Measurements from ENCODE around the gene FRMPD2.
A peak's percentile ranks its signal among the peaks of the same experiment; 100 is the strongest.
"Not testable (repeated sequence)": the region's sequence is repeated elsewhere in the genome, so short reads cannot be mapped to it uniquely, and the experiment has no call there.

FRMPD2 gene

DNA sequence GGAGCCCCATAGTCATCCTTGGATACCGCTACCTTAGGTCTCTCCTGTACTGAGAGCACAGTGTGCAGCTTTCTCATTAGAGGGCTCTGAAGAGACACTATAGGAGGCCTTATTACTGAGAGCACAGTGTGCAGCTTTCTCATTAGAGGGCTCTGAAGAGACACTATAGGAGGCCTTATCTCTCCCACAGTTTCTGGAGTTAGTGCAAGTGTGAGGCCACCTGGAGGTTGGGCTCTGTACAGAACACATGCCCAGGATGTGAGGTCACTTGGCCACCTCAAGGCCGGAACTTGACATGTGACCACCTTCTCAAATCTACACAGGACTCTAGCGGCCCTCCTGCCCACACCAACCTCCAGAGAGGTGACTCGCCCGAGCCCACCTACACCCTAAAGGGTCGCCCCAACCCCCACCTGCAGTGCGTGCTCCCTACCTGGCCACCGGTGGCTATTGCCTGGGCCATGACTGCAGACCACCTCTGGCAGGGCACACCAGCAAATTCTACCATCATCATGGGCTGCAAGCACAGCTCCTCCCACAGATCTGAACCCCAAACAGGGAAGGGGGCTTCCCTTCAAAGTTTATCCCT lies 24.6 kb downstream of the FRMPD2 start:
- POLR2A ChIA-PET: interaction anchor here (0.6 kb wide), 1 partner anchor 13 kb away, joined by 4 read pairs; no protein-coding TSS in a partner anchor
- TF ChIP-seq, protein P1, sequence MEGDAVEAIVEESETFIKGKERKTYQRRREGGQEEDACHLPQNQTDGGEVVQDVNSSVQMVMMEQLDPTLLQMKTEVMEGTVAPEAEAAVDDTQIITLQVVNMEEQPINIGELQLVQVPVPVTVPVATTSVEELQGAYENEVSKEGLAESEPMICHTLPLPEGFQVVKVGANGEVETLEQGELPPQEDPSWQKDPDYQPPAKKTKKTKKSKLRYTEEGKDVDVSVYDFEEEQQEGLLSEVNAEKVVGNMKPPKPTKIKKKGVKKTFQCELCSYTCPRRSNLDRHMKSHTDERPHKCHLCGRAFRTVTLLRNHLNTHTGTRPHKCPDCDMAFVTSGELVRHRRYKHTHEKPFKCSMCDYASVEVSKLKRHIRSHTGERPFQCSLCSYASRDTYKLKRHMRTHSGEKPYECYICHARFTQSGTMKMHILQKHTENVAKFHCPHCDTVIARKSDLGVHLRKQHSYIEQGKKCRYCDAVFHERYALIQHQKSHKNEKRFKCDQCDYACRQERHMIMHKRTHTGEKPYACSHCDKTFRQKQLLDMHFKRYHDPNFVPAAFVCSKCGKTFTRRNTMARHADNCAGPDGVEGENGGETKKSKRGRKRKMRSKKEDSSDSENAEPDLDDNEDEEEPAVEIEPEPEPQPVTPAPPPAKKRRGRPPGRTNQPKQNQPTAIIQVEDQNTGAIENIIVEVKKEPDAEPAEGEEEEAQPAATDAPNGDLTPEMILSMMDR (IDR thresholded peaks at IDR 0.05; ENCODE audit: control extremely low read depth, extremely low read depth, low read depth, missing control alignments): no peak
- CTCF ChIA-PET: no interaction called here
- peak; percentile 2 for DNase-seq (ENCODE audit: extremely low spot score)

DNA sequence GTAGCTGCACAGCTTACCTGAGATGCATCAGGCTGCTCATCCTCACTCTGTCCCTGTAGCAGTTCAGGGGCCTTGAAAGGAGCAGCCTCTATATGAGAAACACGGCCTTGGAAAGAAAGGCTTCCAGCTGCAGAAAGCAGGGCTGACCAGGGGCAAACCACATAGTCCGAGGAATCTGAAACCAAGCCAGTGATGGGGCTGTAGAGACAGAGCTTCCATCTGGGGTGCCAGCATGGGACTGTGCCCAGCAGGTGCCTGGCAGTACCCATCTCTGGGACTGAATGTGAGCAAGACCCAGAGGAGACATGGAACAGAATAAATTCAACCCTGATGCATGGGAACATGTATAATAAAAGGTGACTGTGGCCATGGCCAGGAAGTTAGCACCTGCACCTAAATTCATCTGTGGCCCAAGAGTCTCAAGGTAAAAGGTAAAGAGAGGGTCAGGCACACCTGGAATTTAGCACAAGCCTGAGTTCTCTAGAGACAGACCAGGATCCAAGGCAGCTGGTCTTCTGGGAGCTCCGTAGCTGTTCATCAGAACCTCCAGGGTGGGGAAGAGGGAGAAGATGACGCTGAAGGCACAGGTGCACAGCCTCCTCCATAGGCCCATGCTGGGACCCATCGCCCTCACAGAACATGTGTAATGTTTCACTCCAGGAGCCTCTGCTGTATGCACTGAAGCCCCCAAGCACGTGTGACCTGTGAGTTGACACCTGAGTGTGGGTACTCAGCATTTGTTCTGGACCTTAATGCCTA lies 25.3 kb downstream of the FRMPD2 start:
- TF ChIP-seq, protein P1 (IDR thresholded peaks at IDR 0.05; ENCODE audit: control extremely low read depth, extremely low read depth, low read depth, missing control alignments): no peak
- DNase-seq (ENCODE audit: extremely low spot score): peak; percentile 2
- CTCF ChIA-PET: interaction anchor here (1.0 to 1.3 kb wide), 3 partner anchors 18 to 39 kb away, joined by 3 to 4 read pairs (median 3); no protein-coding TSS in a partner anchor
- POLR2A ChIA-PET: interaction anchor here (0.6 kb wide), 1 partner anchor 12 kb away, joined by 4 read pairs; no protein-coding TSS in a partner anchor

DNA sequence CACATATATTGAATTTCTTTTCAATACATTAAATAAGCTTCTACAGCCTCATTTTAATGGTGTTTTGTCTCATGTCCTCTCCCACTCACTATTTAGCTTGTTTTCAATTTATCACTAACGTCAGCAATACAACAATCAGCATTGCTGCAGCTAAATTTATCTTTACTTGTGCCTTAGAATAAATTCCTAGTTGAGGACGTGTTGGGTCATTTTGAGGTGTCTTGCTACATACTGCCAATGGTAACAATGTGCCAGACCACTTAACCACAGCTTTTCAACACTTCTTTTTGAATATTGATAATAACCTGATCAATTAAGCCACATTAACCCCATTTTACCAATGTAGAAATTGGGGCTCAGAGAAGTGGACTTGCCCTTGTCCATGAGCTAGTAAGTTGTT lies 26.0 kb downstream of the FRMPD2 start:
- ChIA-PET POLR2A (no interaction called here), CTCF (interaction anchor here (0.7 to 1.3 kb wide), 5 partner anchors 17 to 43 kb away, joined by 3 to 4 read pairs (median 3); no protein-coding TSS in a partner anchor)
- no peak for DNase-seq (ENCODE audit: extremely low spot score)
- TF ChIP-seq, protein P1 (IDR thresholded peaks at IDR 0.05; ENCODE audit: control extremely low read depth, extremely low read depth, low read depth, missing control alignments): no peak

DNA sequence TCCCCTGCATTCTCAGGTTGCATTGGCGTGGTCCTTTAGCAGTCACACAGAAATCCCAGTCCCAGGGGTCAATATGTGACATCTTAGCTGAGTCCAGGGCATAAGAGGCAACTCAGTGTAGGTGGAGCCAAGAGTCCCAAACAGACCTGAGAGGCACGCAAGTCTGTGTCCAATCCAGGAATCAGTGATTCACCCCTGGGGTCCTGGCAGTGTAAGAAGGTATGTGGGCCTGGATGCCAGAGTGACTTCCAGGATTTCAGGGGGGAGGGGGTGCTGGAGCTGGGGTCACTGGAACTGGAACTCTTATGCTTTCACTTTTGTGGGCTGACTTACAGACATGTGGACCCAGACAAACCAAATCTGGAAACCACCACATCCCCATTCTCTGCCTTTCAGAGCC lies 26.8 kb downstream of the FRMPD2 start:
- CTCF ChIA-PET: interaction anchor here (0.7 to 1.3 kb wide), 3 partner anchors 21 to 44 kb away, joined by 3 to 4 read pairs (median 3); no protein-coding TSS in a partner anchor
- POLR2A ChIA-PET: no interaction called here
- no peak for DNase-seq (ENCODE audit: extremely low spot score)
- TF ChIP-seq, protein P1 (IDR thresholded peaks at IDR 0.05; ENCODE audit: control extremely low read depth, extremely low read depth, low read depth, missing control alignments): no peak

DNA sequence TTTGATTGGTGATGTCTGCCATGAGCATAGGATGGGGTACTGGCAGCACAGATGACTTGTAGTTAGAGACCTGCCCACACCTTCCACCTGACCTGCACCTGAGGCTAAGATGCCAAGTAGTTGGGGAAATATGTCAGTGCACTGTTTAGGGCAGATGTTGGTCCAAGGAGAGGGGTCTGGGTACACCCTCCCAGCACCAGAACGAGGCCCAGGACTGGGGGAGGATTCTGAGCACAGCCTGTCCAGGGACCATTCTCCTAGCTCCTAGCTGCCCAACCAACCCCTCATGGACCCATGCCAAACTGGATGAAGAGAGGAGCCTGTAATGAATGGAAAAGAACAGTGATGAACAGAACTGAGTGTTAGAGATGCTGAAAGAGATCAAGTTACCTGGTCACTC lies 28.0 kb downstream of the FRMPD2 start:
- CTCF ChIA-PET: interaction anchor here (1.1 to 1.8 kb wide), 3 partner anchors 11 to 42 kb away, joined by 3 to 6 read pairs (median 4); no protein-coding TSS in a partner anchor

DNA sequence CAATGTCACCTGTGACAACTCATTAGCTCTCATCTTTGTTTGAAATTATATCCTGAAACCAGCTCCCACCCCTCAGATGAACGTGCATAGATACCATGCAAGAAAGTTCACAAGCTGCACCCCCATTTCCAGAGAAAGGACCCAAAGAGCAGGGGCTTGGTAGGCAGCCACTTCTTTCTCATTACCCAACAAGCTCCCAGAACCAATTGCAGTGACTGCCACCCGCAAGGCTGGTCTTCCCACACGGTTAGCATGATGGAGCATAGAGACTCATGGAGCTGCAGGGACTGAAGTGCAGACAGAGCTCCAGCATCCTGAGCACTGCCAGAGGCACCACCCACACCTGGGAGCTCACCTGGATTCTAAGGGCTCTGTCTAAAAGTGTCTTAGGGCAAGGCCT lies 28.5 kb downstream of the FRMPD2 start:
- no peak for DNase-seq (ENCODE audit: extremely low spot score)
- ChIA-PET CTCF (interaction anchor here (1.1 to 1.8 kb wide), 3 partner anchors 12 to 43 kb away, joined by 3 to 6 read pairs (median 4); no protein-coding TSS in a partner anchor), POLR2A (no interaction called here)
- TF ChIP-seq, protein P1 (IDR thresholded peaks at IDR 0.05; ENCODE audit: control extremely low read depth, extremely low read depth, low read depth, missing control alignments): no peak

More for the DNA sequence above, 28.0 kb downstream of the FRMPD2 start:
- TF ChIP-seq, protein P1 (IDR thresholded peaks at IDR 0.05; ENCODE audit: control extremely low read depth, extremely low read depth, low read depth, missing control alignments): no peak
- no peak for DNase-seq (ENCODE audit: extremely low spot score)
- POLR2A ChIA-PET: no interaction called here

DNA sequence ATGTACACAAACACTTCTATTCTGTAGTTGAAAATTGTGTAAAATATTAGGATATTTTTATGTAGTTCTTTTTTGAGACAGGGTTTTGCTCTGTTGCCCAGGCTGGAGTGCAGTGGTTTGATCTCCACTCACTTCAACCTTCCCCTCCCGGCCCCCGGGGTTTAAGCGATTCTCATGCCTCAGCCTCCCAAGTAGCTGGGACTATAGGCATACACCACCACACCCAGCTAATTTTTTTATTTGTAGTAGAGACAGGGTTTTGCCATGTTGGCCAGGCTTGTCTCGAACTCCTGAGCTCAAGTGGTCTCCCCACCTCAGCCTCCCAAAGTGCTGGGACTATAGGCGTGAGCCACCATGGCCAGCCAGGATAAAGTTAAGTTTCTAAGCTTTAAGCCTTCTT lies 30.6 kb downstream of the FRMPD2 start:
- DNase-seq (ENCODE audit: extremely low spot score); CTCF ChIA-PET; POLR2A ChIA-PET: not testable (repeated sequence)
